ENCODE data around the gene TTC4. TPM values are rescaled to one million over a fixed set of nuclear protein-coding genes. Genes with fewer than 3 reads are reported as not detected.

The TTC4 gene
- total RNA-seq, 1 experiment from 2014 or later = 30.8 TPM

DNA sequence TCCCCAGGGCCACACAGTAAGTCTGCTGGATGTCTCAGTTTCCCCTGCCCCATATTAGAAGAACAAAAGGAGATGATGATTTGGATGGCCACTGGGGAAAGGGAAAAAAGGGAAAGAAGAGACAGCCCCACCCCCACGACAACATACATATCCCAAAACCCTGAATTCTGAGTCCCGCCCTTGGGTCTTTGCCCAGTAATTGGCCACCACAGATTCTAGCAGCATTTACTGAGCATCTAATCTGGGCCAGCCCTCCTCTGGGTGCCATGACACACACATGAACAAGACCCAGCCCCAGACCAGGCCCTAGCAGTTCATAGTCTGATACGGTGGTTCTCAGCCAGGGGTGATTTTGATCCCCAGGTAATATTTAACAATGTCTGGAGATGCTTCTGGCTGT lies 5.2 kb upstream of the TTC4 start:
- Histone ChIP-seq H2BK5ac (ENCODE audit: insufficient read length, low read length) (no peak overlapping the region), H4K5ac (ENCODE audit: insufficient read length, low read depth, low read length) (no peak overlapping the region), H4K20me1 (ENCODE audit: control insufficient read depth, insufficient read depth, insufficient read length) (no peaks in the 10 kb centered on the region), H2BK20ac (ENCODE audit: low read depth, low read length, poor library complexity, severe bottlenecking) (no peak overlapping the region), H2BK12ac (ENCODE audit: insufficient read length, low read depth, low read length) (no peak overlapping the region), H4K8ac (replicated peaks; ENCODE audit: insufficient read length, low read depth, low read length) (no peak overlapping the region), H3K27me3 (ENCODE audit: insufficient read depth, low read length) (no peaks in the 10 kb centered on the region; the same call in 1 of the 2 replicates), H3K4me2 (ENCODE audit: insufficient read depth, insufficient read length, low read length) (no peak overlapping the region), H3K4me1 (ENCODE audit: insufficient read depth, low read length) (no peaks in the 10 kb centered on the region), H3K79me1 (ENCODE audit: insufficient read depth, low read depth, low read length, poor library complexity, severe bottlenecking) (no peaks in the 10 kb centered on the region), H4K91ac (ENCODE audit: insufficient read length, low read depth, low read length) (no peak overlapping the region), H3K79me2 (ENCODE audit: insufficient read depth, low read length) (no peaks in the 10 kb centered on the region), H3K14ac (ENCODE audit: insufficient read depth, low read length) (no peak overlapping the region), H2BK15ac (ENCODE audit: low read depth, low read length) (no peak overlapping the region), H2AK5ac (ENCODE audit: insufficient read length, low read length) (no peak overlapping the region), H3K9me3 (ENCODE audit: control insufficient read depth, low read depth, low read length) (no peaks in the 10 kb centered on the region), H3K9ac (ENCODE audit: extremely low read depth, insufficient read length, low read length) (no peak overlapping the region), H3K18ac (ENCODE audit: insufficient read length, low read depth, low read length) (no peak overlapping the region), H3K56ac (ENCODE audit: insufficient read length, low read depth, low read length) (no peak overlapping the region), H3K27ac (ENCODE audit: insufficient read length, low read depth, low read length) (no peak overlapping the region), H3K4ac (ENCODE audit: low read depth, low read length) (no peak overlapping the region), H3K23me2 (ENCODE audit: insufficient read length, low read depth, low read length, poor library complexity, severe bottlenecking) (peaks cover 2% of the 10 kb centered on the region), H3K23ac (ENCODE audit: insufficient read length, low read depth, low read length) (no peak overlapping the region), H3T11ph (ENCODE audit: low read length) (no peak overlapping the region), H2BK120ac (ENCODE audit: low read depth, low read length, poor library complexity, severe bottlenecking) (no peak overlapping the region), H2AFZ (ENCODE audit: low read length) (no peak overlapping the region)
- H3K4me3 Mint-ChIP-seq = no peak overlapping the region
- no peaks in the 10 kb centered on the region for H3K9me3 Mint-ChIP-seq
- DNase-seq = no peak
- H3K27ac Mint-ChIP-seq = peak overlapping the region in 1 of 3 experiments; percentile 31; a peak in 1 of 7 replicates
- WGBS (ENCODE audit: extremely low coverage, insufficient read length, low lambda C conversion rate) = no CpG with 5 or more reads among the region's 3 CpGs
- TF ChIP-seq, protein P1, sequence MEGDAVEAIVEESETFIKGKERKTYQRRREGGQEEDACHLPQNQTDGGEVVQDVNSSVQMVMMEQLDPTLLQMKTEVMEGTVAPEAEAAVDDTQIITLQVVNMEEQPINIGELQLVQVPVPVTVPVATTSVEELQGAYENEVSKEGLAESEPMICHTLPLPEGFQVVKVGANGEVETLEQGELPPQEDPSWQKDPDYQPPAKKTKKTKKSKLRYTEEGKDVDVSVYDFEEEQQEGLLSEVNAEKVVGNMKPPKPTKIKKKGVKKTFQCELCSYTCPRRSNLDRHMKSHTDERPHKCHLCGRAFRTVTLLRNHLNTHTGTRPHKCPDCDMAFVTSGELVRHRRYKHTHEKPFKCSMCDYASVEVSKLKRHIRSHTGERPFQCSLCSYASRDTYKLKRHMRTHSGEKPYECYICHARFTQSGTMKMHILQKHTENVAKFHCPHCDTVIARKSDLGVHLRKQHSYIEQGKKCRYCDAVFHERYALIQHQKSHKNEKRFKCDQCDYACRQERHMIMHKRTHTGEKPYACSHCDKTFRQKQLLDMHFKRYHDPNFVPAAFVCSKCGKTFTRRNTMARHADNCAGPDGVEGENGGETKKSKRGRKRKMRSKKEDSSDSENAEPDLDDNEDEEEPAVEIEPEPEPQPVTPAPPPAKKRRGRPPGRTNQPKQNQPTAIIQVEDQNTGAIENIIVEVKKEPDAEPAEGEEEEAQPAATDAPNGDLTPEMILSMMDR (conservative IDR thresholded peaks at IDR 0.05) = no peak
- peaks cover 60% of the 10 kb centered on the region for H3K27me3 Mint-ChIP-seq (ENCODE audit: low read depth)
- H3K4me1 Mint-ChIP-seq = peaks cover 11% of the 10 kb centered on the region in 2 experiments
- H3K36me3 Mint-ChIP-seq (ENCODE audit: insufficient read depth in 1 of 3, low read depth in 3 of 3) = no peaks in the 10 kb centered on the region
